Spleen (tissue), 11 donors: ENCODE measurements around the gene FXR1. TPM values are rescaled to one million over a fixed set of nuclear protein-coding genes. Genes with fewer than 3 reads are reported as not detected.
"Not testable (repeated sequence)": the region's sequence is repeated elsewhere in the genome, so short reads cannot be mapped to it uniquely, and the experiment has no call there.

ENCODE experiments used
- DNase-seq: peaks from one replicate; pipeline ENCODE4 v3.0.0-alpha.2; 2020
- H3K27ac ChIP-seq, 8 donors: fragments of 200-600 bp; sonication (generic) in 7 of 8; 1 replicate in 4 of 8; 2 replicates in 4 of 8; pipeline versions ENCODE4 v1.5.0 to v1.8.0; 2016 to 2021; ENCODE audit warnings: inconsistent platforms in 4 of 8, mild to moderate bottlenecking in 4 of 8, moderate library complexity in 1 of 8
- H3K27me3 ChIP-seq, 7 donors: fragments of 200-600 bp; sonication (generic) in 6 of 7; replicated peaks in 1 of 7; 1 replicate in 4 of 7; 2 replicates in 3 of 7; pipeline versions ENCODE4 v1.5.0 to v1.8.0; 2016 to 2021; ENCODE audit warnings: inconsistent platforms in 3 of 7, mild to moderate bottlenecking in 1 of 7
- H3K36me3 ChIP-seq, 6 donors: fragments of 200-600 bp; sonication (generic) in 5 of 6; 1 replicate in 4 of 6; 2 replicates in 2 of 6; pipeline versions ENCODE4 v1.5.0 to v1.8.0; 2016 to 2021; ENCODE audit warnings: inconsistent platforms in 2 of 6
- H3K4me1 ChIP-seq, 6 donors: fragments of 200-600 bp; sonication (generic) in 5 of 6; 1 replicate in 3 of 6; 2 replicates in 3 of 6; pipeline versions ENCODE4 v1.5.0 to v1.8.0; 2016 to 2021; ENCODE audit warnings: inconsistent platforms in 3 of 6
- H3K4me3 ChIP-seq, 8 donors: fragments of 200-600 bp; sonication (generic) in 7 of 8; 1 replicate in 4 of 8; 2 replicates in 4 of 8; pipeline versions ENCODE4 v1.5.0 to v1.8.0; 2016 to 2021; ENCODE audit warnings: inconsistent platforms in 4 of 8, mild to moderate bottlenecking in 4 of 8, moderate library complexity in 2 of 8
- H3K9me3 ChIP-seq, 8 donors: fragments of 200-600 bp; sonication (generic) in 7 of 8; 1 replicate in 4 of 8; 2 replicates in 4 of 8; pipeline versions ENCODE4 v1.5.0 to v1.8.0; 2016 to 2021; ENCODE audit warnings: inconsistent platforms in 4 of 8
- CTCF ChIP-seq, 11 experiments: fragments of 200-600 bp in 7 of 11; fragments of 450-650 bp in 4 of 11; sonication (generic) in 4 of 11; IDR thresholded peaks in 8 of 11; conservative IDR thresholded peaks in 3 of 11; 1 replicate in 7 of 11; 2 replicates in 4 of 11; pipeline versions ENCODE4 v1.4.0 to v1.8.0; 2016 to 2021; ENCODE audit warnings: antibody characterized with exemption in 11 of 11, inconsistent platforms in 4 of 11, mild to moderate bottlenecking in 1 of 11
- POLR2A ChIP-seq, 3 donors: fragments of 450-650 bp; IDR thresholded peaks; one replicate each; pipeline ENCODE4 v1.5.1; 2017; ENCODE audit warnings: antibody characterized with exemption in 3 of 3, mild to moderate bottlenecking in 1 of 3
- POLR2AphosphoS5 ChIP-seq, 3 donors: sonication (generic); formaldehyde crosslinking; IDR thresholded peaks; one replicate each; pipeline ENCODE4 v1.5.1; 2017; ENCODE audit warnings: antibody characterized with exemption in 3 of 3
- WGBS, 5 donors: extraction: QIAGEN DNeasy Blood & Tissue Kit in 3 of 5; methylation state at CpG; one replicate each; pipeline versions ENCODE4 v1.1.5 to v1.1.7; 2013 to 2018; 5-methylcytosine and 5-hydroxymethylcytosine counted together
- intact Hi-C: fragments of 100-400 bp; cut with DNase I; formaldehyde crosslinking; loops from one replicate; pipeline ENCODE4 v1.15.0; 2023; ENCODE audit warnings: low total_unique reads
- polyA plus RNA-seq, 3 donors: library from polyadenylated mRNA; stranded (reverse); fragments of 200-250 nt; gene quantifications; one replicate each; pipeline ENCODE4 v1.2.1, GENCODE V29; 2013
- total RNA-seq, 7 donors: library from RNA; depleted of rRNA in 3 of 7; stranded (reverse); fragments of >200 nt in 3 of 7; fragmentation: NEBNext Ultra II Directional in 4 of 7; extraction: Animal tissue kit (Norgen Biotek cat#: 25700) in 4 of 7; gene quantifications; one replicate each; pipeline versions ENCODE4 v1.1.0 to v1.2.1, GENCODE V29; 2016 to 2021
- donor health status: healthy with polysubstance abuse.
- donor health status: DM: no; HTN: no; CAD: no; lungs with moderate emphysema.
- donor health status: DM: no; HTN: no; CAD: no.
- donor health status: Bipolar disorder and iron deficiency.
- donor health status: healthy.
- donor health status: DM: no; HTN: no; CAD: no.
- donor health status: DM: yes; HTN: yes; CAD: no.

FXR1 gene
- total and polyA plus RNA-seq, 10 donors, result 43.4 to 141 (median 100) TPM

GRCh38 chr3:180980611-180981010 lies 68.1 kb downstream of the FXR1 start:
- H3K4me3 ChIP-seq, result no peak overlapping the region
- intact Hi-C loops, result no loop called here
- no peak for TF ChIP-seq POLR2A (IDR thresholded peaks at IDR 0.05)
- no peak for TF ChIP-seq POLR2AphosphoS5 (IDR thresholded peaks at IDR 0.05)
- TF ChIP-seq CTCF (IDR thresholded peaks at IDR 0.05 in 8 of 11, conservative IDR thresholded peaks at IDR 0.05 in 3 of 11), result no peak
- H3K27ac ChIP-seq, result no peak overlapping the region
- H3K36me3 ChIP-seq, result peaks cover 0 to 95% (median 40%) of the 10 kb centered on the region in 6 donors
- no peaks in the 10 kb centered on the region for H3K27me3 ChIP-seq
- DNase-seq, result no peak
- H3K4me1 ChIP-seq, result peaks cover 0 to 22% (median 0%) of the 10 kb centered on the region in 6 donors
- H3K9me3 ChIP-seq, result no peaks in the 10 kb centered on the region

- intact Hi-C loops, result no loop called here
- no peaks in the 10 kb centered on the region for H3K9me3 ChIP-seq
- WGBS, 5 donors, result 74 to 85% (median 80%) methylated on average over 2 of the region's 2 CpGs
Measured at GRCh38 chr3:180981912-180982311, 69.4 kb downstream of the FXR1 start.

GRCh38 chr3:180983136-180983535 lies 70.7 kb downstream of the FXR1 start:
- peaks cover 0 to 94% (median 48%) of the 10 kb centered on the region in 6 donors for H3K36me3 ChIP-seq

More at GRCh38 chr3:180981912-180982311, 69.4 kb downstream of the FXR1 start:
- H3K4me1 ChIP-seq, result peaks cover 0 to 22% (median 4%) of the 10 kb centered on the region in 6 donors
- peaks cover 0 to 95% (median 44%) of the 10 kb centered on the region in 6 donors for H3K36me3 ChIP-seq
- H3K4me3 ChIP-seq, result no peak overlapping the region
- H3K27ac ChIP-seq, result peak overlapping the region in 6 of 8 donors; percentile 3 to 57 (median 24)
- DNase-seq, result no peak
- H3K27me3 ChIP-seq, result no peaks in the 10 kb centered on the region
- TF ChIP-seq CTCF (IDR thresholded peaks at IDR 0.05 in 8 of 11, conservative IDR thresholded peaks at IDR 0.05 in 3 of 11) (no peak), POLR2AphosphoS5 (IDR thresholded peaks at IDR 0.05) (no peak), POLR2A (IDR thresholded peaks at IDR 0.05) (no peak)

GRCh38 chr3:180986366-180986765 lies 73.9 kb downstream of the FXR1 start:
- Histone ChIP-seq H3K4me1 (peaks cover 16 to 44% (median 34%) of the 10 kb centered on the region in 6 donors), H3K36me3 (peaks cover 0 to 67% (median 34%) of the 10 kb centered on the region in 6 donors)
- H3K9me3 ChIP-seq, DNase-seq, H3K4me3 ChIP-seq, H3K27ac ChIP-seq, H3K27me3 ChIP-seq, intact Hi-C loops: not testable (repeated sequence)
- WGBS, 5 donors, result 77 to 85% (median 84%) methylated on average over 10 of the region's 10 CpGs

More at GRCh38 chr3:180983136-180983535, 70.7 kb downstream of the FXR1 start:
- H3K4me3 ChIP-seq, result no peak overlapping the region
- H3K4me1 ChIP-seq, result peaks cover 9 to 29% (median 16%) of the 10 kb centered on the region in 6 donors
- H3K27ac ChIP-seq, result no peak overlapping the region
- 79 to 93% (median 85%) methylated on average over 2 of the region's 2 CpGs for WGBS, 5 donors
- DNase-seq, result no peak
- no peaks in the 10 kb centered on the region for H3K9me3 ChIP-seq
- intact Hi-C loops, result no loop called here
- H3K27me3 ChIP-seq, result no peaks in the 10 kb centered on the region
- TF ChIP-seq CTCF (IDR thresholded peaks at IDR 0.05 in 8 of 11, conservative IDR thresholded peaks at IDR 0.05 in 3 of 11) (no peak), POLR2AphosphoS5 (IDR thresholded peaks at IDR 0.05) (no peak), POLR2A (IDR thresholded peaks at IDR 0.05) (no peak)

- H3K27ac ChIP-seq, result no peak overlapping the region
- H3K4me3 ChIP-seq, result no peak overlapping the region
- H3K27me3 ChIP-seq, result no peaks in the 10 kb centered on the region
- peaks cover 0 to 57% (median 33%) of the 10 kb centered on the region in 6 donors for H3K36me3 ChIP-seq
- intact Hi-C loops, result no loop called here
- no peaks in the 10 kb centered on the region for H3K9me3 ChIP-seq
- DNase-seq, result no peak
- H3K4me1 ChIP-seq, result peaks cover 16 to 43% (median 33%) of the 10 kb centered on the region in 6 donors
- TF ChIP-seq POLR2A (IDR thresholded peaks at IDR 0.05), result no peak
- no peak for TF ChIP-seq CTCF (IDR thresholded peaks at IDR 0.05 in 8 of 11, conservative IDR thresholded peaks at IDR 0.05 in 3 of 11)
- TF ChIP-seq POLR2AphosphoS5 (IDR thresholded peaks at IDR 0.05), result no peak
- WGBS, 5 donors, result 92 to 100% (median 98%) methylated on average over 2 of the region's 2 CpGs
Measured at GRCh38 chr3:180987344-180987743, 74.9 kb downstream of the FXR1 start.
